Smooth muscle cell (in vitro differentiated cells): ENCODE data around the gene COLEC12. TPM values are rescaled to one million over a fixed set of nuclear protein-coding genes. Genes with fewer than 3 reads are reported as not detected.

Source experiments
- DNase-seq: peaks from one replicate; lab custom pipeline; 2025; ENCODE audit not compliant: unreplicated experiment; lab: John Stamatoyannopoulos, UW
- H2AFZ ChIP-seq: fragments of 200-600 bp; sonication (generic); 2 replicates; pipeline ENCODE4 v1.6.0; 2016; ENCODE audit warnings: antibody characterized with exemption, low read depth, mild to moderate bottlenecking
- H3F3A ChIP-seq: fragments of 200-600 bp; sonication (generic); 2 replicates; pipeline ENCODE4 v1.6.0; 2017; ENCODE audit warnings: antibody characterized with exemption, low read depth
- H3K27ac ChIP-seq: fragments of 200-600 bp; sonication (generic); 2 replicates; pipeline ENCODE4 v1.5.1; 2016; ENCODE audit warnings: low read depth, mild to moderate bottlenecking
- H3K27me3 ChIP-seq: fragments of 200-600 bp; sonication (generic); 2 replicates; pipeline ENCODE4 v1.6.1; 2016; ENCODE audit warnings: low read depth, mild to moderate bottlenecking
- H3K36me3 ChIP-seq: fragments of 200-600 bp; sonication (generic); 2 replicates; pipeline ENCODE4 v1.5.1; 2016; ENCODE audit warnings: low read depth
- H3K4me1 ChIP-seq: fragments of 200-600 bp; sonication (generic); 2 replicates; pipeline ENCODE4 v1.5.1; 2016; ENCODE audit warnings: low read depth
- H3K4me2 ChIP-seq: fragments of 200-600 bp; sonication (generic); 2 replicates; pipeline ENCODE4 v1.6.0; 2016; ENCODE audit warnings: mild to moderate bottlenecking
- H3K4me3 ChIP-seq: fragments of 200-600 bp; sonication (generic); 2 replicates; pipeline ENCODE4 v1.5.1; 2016; ENCODE audit warnings: mild to moderate bottlenecking
- H3K79me2 ChIP-seq: fragments of 200-600 bp; sonication (generic); 2 replicates; pipeline ENCODE4 v1.6.0; 2016; ENCODE audit warnings: low read depth, mild to moderate bottlenecking
- H3K9ac ChIP-seq: fragments of 200-600 bp; sonication (generic); 2 replicates; pipeline ENCODE4 v1.6.0; 2016; ENCODE audit warnings: low read depth
- H3K9me3 ChIP-seq: fragments of 200-600 bp; sonication (generic); replicated peaks from 2 replicates; pipeline ENCODE4 v1.5.1; 2016; ENCODE audit warnings: low read depth
- H4K20me1 ChIP-seq: fragments of 200-600 bp; sonication (generic); 2 replicates; pipeline ENCODE4 v1.6.0; 2016; ENCODE audit warnings: low read depth
- WGBS: methylation state at CpG from one replicate; pipeline ENCODE4 v1.1.7; 2016; ENCODE audit warnings: low lambda C conversion rate; 5-methylcytosine and 5-hydroxymethylcytosine counted together
- polyA plus RNA-seq: library from polyadenylated mRNA; unstranded; fragments of >200 nt; fragmentation: Nextera tagmentation; extraction: Ambion mirVana; gene quantifications from 2 replicates; pipeline ENCODE4 v1.2.1, GENCODE V29; 2016
- total RNA-seq: library from RNA; depleted of rRNA; stranded (reverse); fragments of >200 nt; gene quantifications from 2 replicates; pipeline ENCODE4 v1.2.3, GENCODE V29; 2014
- TF ChIP-seq, protein P1 (sequence below): fragments of 200-600 bp; sonication (generic); IDR thresholded peaks from 2 replicates; pipeline ENCODE4 v1.5.1; 2017; ENCODE audit warnings: borderline replicate concordance, mild to moderate bottlenecking, antibody characterized with exemption; ENCODE audit not compliant: insufficient read depth, poor library complexity, severe bottlenecking

Gene COLEC12
- total and polyA plus RNA-seq, 2 experiments from 2014 or later, result 10.8 to 13.7 TPM

DNA sequence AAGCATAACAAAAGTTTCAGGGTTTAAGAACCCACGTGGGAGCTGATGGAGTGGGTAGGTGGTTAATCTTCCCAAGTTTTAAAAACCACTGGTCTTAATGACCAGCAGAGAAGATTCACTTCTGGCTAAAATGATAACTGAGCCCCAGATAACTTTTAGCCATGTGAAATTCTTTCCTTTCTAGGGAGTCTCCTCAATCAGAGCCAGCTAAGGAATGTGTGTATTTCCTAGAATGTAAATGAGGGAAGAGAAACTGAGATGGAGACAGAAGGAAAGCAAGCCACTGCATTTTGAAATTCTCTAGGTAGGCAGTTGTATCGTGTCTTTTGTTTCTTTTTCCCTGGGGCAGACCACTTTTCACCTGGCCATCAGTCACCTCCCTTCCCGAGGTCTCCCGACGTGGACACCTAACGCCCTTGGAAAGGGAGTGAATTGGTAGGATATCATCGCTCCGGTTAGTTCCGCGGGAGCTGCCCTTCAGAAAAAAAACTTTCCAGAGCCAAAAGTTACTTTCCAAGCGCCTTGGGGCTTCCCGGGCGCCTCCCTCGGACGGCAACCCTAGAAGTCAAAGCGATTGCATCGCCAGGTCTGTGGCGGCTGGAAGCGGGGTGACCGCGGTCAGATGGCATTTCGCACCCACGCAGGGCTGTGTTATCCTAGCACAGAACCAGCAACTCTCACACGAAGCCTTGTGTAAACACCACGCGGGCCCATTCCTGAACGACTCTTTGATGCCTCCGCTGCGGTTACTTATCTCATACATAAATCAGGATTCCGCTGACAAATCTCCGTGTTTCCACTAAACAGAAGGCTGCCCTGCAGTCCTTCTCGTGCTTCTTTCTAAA is 1.3 kb downstream of the COLEC12 start:
- Histone ChIP-seq H3F3A (peaks cover 8% of the 10 kb centered on the region), H3K4me1 (peaks cover 6% of the 10 kb centered on the region), H3K79me2 (peaks cover 6% of the 10 kb centered on the region), H3K4me3 (peak overlapping the region; percentile 63), H3K36me3 (no peaks in the 10 kb centered on the region), H3K9ac (peak overlapping the region; percentile 49), H2AFZ (no peak overlapping the region), H3K27ac (peak overlapping the region; percentile 65), H3K27me3 (peaks cover 25% of the 10 kb centered on the region), H3K9me3 (no peaks in the 10 kb centered on the region), H3K4me2 (peak overlapping the region; percentile 86), H4K20me1 (peaks cover 6% of the 10 kb centered on the region)
- TF ChIP-seq, protein P1, sequence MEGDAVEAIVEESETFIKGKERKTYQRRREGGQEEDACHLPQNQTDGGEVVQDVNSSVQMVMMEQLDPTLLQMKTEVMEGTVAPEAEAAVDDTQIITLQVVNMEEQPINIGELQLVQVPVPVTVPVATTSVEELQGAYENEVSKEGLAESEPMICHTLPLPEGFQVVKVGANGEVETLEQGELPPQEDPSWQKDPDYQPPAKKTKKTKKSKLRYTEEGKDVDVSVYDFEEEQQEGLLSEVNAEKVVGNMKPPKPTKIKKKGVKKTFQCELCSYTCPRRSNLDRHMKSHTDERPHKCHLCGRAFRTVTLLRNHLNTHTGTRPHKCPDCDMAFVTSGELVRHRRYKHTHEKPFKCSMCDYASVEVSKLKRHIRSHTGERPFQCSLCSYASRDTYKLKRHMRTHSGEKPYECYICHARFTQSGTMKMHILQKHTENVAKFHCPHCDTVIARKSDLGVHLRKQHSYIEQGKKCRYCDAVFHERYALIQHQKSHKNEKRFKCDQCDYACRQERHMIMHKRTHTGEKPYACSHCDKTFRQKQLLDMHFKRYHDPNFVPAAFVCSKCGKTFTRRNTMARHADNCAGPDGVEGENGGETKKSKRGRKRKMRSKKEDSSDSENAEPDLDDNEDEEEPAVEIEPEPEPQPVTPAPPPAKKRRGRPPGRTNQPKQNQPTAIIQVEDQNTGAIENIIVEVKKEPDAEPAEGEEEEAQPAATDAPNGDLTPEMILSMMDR, result peak; percentile 1
- peak; percentile 46 for DNase-seq
- under 1% methylated on average over 32 of the region's 32 CpGs for WGBS

DNA sequence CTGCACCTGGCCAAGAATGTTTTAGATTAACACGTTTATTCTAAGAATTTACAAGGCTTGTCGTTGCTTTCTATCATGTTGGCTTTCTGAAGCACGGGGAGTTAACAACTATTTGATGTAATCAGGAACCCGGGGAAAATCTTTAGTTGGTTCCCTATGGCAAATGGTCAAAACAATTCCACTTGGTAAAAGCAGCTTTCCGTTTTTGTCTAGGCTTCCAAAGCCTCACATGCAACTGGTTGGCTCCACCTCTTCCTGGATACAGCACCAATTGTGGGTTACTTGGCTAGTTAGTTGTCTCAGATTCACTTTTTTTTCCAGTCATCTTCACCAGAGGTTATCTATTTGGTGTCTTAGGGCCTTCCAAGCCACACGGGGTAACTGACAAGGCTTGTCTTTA is 2.8 kb downstream of the COLEC12 start:
- Histone ChIP-seq H3K36me3 (no peaks in the 10 kb centered on the region), H3F3A (peaks cover 8% of the 10 kb centered on the region), H3K4me2 (no peak overlapping the region), H3K9me3 (no peaks in the 10 kb centered on the region), H4K20me1 (peaks cover 6% of the 10 kb centered on the region), H2AFZ (no peak overlapping the region), H3K9ac (no peak overlapping the region), H3K27me3 (peaks cover 19% of the 10 kb centered on the region), H3K27ac (no peak overlapping the region), H3K79me2 (peaks cover 15% of the 10 kb centered on the region), H3K4me1 (peaks cover 6% of the 10 kb centered on the region), H3K4me3 (no peak overlapping the region)
- TF ChIP-seq, protein P1, result no peak
- WGBS, result 45% methylated on average over 6 of the region's 6 CpGs
- DNase-seq, result no peak

DNA sequence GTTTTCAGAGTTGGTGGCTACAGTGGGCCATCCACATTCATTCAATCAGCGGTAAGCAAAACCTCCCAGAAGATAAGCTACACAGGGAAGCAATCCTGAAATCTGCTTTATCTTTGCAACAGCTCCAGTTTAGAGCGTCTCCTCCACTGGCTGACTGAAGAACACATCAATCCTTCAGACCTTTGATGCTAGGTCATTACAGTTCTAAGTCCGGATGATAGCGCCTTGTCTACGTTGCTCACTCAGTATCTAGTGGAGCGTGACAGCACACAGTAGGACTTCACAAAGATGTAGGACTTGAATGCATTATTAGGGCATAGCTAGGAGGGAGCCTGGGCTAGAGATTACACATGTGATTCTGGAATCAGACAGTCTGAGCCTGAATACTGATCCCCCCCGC is 5.0 kb downstream of the COLEC12 start:
- peaks cover 8% of the 10 kb centered on the region for H3F3A ChIP-seq
- no peak overlapping the region for H3K4me3 ChIP-seq
- no peak for DNase-seq
- no peaks in the 10 kb centered on the region for H3K9me3 ChIP-seq
- H3K27ac ChIP-seq, result no peak overlapping the region
- no peaks in the 10 kb centered on the region for H3K36me3 ChIP-seq
- 73% methylated on average over 7 of the region's 7 CpGs for WGBS
- peaks cover 30% of the 10 kb centered on the region for H3K79me2 ChIP-seq
- no peaks in the 10 kb centered on the region for H3K4me1 ChIP-seq
- no peak overlapping the region for H3K9ac ChIP-seq
- TF ChIP-seq, protein P1, result no peak
- no peak overlapping the region for H2AFZ ChIP-seq
- peaks cover 6% of the 10 kb centered on the region for H4K20me1 ChIP-seq
- no peak overlapping the region for H3K4me2 ChIP-seq
- H3K27me3 ChIP-seq, result peaks cover 5% of the 10 kb centered on the region

DNA sequence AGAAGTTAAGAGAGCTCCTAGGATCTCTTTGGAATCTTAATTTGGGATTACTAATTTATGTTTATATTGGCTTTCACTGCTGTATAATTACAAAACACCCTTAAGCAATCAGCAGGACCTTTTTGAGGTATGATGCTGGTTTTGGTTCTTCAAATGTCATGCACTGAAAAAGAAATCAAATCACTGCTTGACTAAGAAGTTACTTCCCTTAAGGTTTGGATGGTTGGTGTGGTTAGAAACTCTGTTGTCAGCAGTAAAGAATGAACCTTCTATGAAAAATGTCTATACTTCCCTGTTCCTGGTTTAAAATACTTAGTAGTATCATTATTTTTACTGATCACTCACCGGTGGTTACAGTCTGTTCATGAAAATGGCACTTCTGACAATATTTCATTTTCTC is 5.5 kb downstream of the COLEC12 start:
- no peak for DNase-seq
- peaks cover 5% of the 10 kb centered on the region for H3K27me3 ChIP-seq
- H3F3A ChIP-seq, result peaks cover 8% of the 10 kb centered on the region
- no peak overlapping the region for H3K4me2 ChIP-seq
- TF ChIP-seq, protein P1, result no peak
- no peaks in the 10 kb centered on the region for H3K36me3 ChIP-seq
- H4K20me1 ChIP-seq, result peaks cover 6% of the 10 kb centered on the region
- peaks cover 30% of the 10 kb centered on the region for H3K79me2 ChIP-seq
- no peak overlapping the region for H3K27ac ChIP-seq
- H3K9ac ChIP-seq, result no peak overlapping the region
- no peaks in the 10 kb centered on the region for H3K9me3 ChIP-seq
- WGBS, result 83% methylated on average over 1 of the region's 1 CpG
- H3K4me3 ChIP-seq, result no peak overlapping the region
- peaks cover 3% of the 10 kb centered on the region for H3K4me1 ChIP-seq
- H2AFZ ChIP-seq, result no peak overlapping the region
